PC-9 (cell line): ENCODE measurements around the gene SIGLEC12. TPM values are rescaled to one million over a fixed set of nuclear protein-coding genes. Genes with fewer than 3 reads are reported as not detected.
"Not testable (repeated sequence)": the region's sequence is repeated elsewhere in the genome, so short reads cannot be mapped to it uniquely, and the experiment has no call there.

Source experiments
- BruUV-seq: library from RNA; stranded (reverse); fragments of 400-500 nt; replicated peaks from 2 replicates; lab custom pipeline; 2021; lab: Mats Ljungman, UMichigan
- CTCF ChIA-PET: fragments of 300-600 bp; sonication (Branson Sonifier 250); formaldehyde crosslinking; loops from one replicate; lab custom pipeline; 2022; ENCODE audit warnings: antibody characterized with exemption; lab: Charles Lee
- POLR2A ChIA-PET: fragments of 300-600 bp; sonication (Branson Sonifier 250); formaldehyde crosslinking; loops from one replicate; lab custom pipeline; 2022; ENCODE audit warnings: antibody characterized with exemption; ENCODE audit not compliant: unreplicated experiment; lab: Charles Lee
- DNase-seq, 2 experiments: peaks; one replicate each; pipeline versions ENCODE4 v3.0.0 to v3.0.0-alpha.2; 2015 to 2022; ENCODE audit warnings: mixed read lengths in 1 of 2
- H2AFZ ChIP-seq: fragments of 200-600 bp; sonication (generic); 2 replicates; pipeline ENCODE4 v1.8.1; 2017; ENCODE audit warnings: antibody characterized with exemption
- H3F3A ChIP-seq: fragments of 200-600 bp; sonication (generic); 2 replicates; pipeline ENCODE4 v1.8.1; 2017; ENCODE audit warnings: antibody characterized with exemption, mild to moderate bottlenecking, low read depth; ENCODE audit not compliant: insufficient read depth
- H3K27ac ChIP-seq: fragments of 200-600 bp; sonication (generic); 2 replicates; pipeline ENCODE4 v1.6.1; 2016; ENCODE audit warnings: mixed run types
- H3K27me3 ChIP-seq: fragments of 200-600 bp; sonication (generic); 2 replicates; pipeline ENCODE4 v1.6.1; 2016; ENCODE audit warnings: low read depth, mixed run types; ENCODE audit not compliant: insufficient read depth
- H3K36me3 ChIP-seq: fragments of 200-600 bp; sonication (generic); 2 replicates; pipeline ENCODE4 v1.6.1; 2016; ENCODE audit warnings: low read depth, mixed run types
- H3K4me1 ChIP-seq: fragments of 200-600 bp; sonication (generic); replicated peaks from 2 replicates; pipeline ENCODE4 v1.6.1; 2016; ENCODE audit warnings: mixed run types; ENCODE audit not compliant: insufficient read depth
- H3K4me2 ChIP-seq: fragments of 200-600 bp; sonication (generic); 2 replicates; pipeline ENCODE4 v1.6.1; 2017; ENCODE audit warnings: mixed run types
- H3K4me3 ChIP-seq: fragments of 200-600 bp; sonication (generic); 2 replicates; pipeline ENCODE4 v1.6.1; 2016; ENCODE audit warnings: mixed run types
- H3K79me2 ChIP-seq: fragments of 200-600 bp; sonication (generic); 2 replicates; pipeline ENCODE4 v1.6.1; 2017; ENCODE audit warnings: low read depth, mixed run types
- H3K9me2 ChIP-seq: fragments of 200-600 bp; sonication (generic); 2 replicates; pipeline ENCODE4 v1.8.1; 2017; ENCODE audit warnings: mild to moderate bottlenecking; ENCODE audit not compliant: insufficient read depth
- H3K9me3 ChIP-seq: fragments of 200-600 bp; sonication (generic); 2 replicates; pipeline ENCODE4 v1.8.1; 2016; ENCODE audit warnings: low read depth; ENCODE audit not compliant: insufficient read depth
- H4K20me1 ChIP-seq: fragments of 200-600 bp; sonication (generic); 2 replicates; pipeline ENCODE4 v1.8.1; 2017; ENCODE audit not compliant: insufficient read depth
- EZH2 ChIP-seq: fragments of 200-600 bp; sonication (generic); IDR thresholded peaks from 2 replicates; pipeline ENCODE4 v1.8.0; 2017; ENCODE audit warnings: antibody characterized with exemption, low read depth
- intact Hi-C: fragments of 100-400 bp; cut with micrococcal nuclease; formaldehyde crosslinking; loops from one replicate; pipeline ENCODE4 v1.10.0; 2022; ENCODE audit not compliant: unreplicated experiment
- total RNA-seq: library from RNA; stranded (reverse); gene quantifications from 2 replicates; pipeline ENCODE4 v1.2.3, GENCODE V29; 2021
- TF ChIP-seq, protein P1 (sequence below): fragments of 200-600 bp; sonication (generic); conservative IDR thresholded peaks from 2 replicates; pipeline ENCODE4 v1.6.1; 2017; ENCODE audit warnings: mixed run types, antibody characterized with exemption, mild to moderate bottlenecking, moderate library complexity

SIGLEC12 gene
- total RNA-seq, 1 experiment from 2014 or later = not detected

DNA sequence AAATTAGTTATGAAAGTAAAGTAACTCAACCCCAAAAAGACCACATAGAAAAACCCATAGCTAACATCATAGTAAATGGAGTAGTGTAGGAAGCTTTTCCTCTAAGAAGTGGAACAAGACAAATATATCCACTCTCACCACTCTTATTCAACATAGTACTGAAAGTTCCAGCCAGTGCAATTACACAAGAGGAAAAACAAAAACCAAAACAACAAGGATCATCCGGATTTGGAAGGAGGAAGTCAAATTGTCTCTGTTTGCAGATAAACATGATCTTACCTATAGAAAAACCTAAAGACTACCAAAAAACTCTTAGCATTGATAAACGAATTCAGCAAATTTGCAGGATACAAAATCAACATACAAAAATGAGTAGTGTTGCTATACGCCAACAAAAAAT lies 34.9 kb downstream of the SIGLEC12 start:
- POLR2A ChIA-PET = no interaction called here

DNA sequence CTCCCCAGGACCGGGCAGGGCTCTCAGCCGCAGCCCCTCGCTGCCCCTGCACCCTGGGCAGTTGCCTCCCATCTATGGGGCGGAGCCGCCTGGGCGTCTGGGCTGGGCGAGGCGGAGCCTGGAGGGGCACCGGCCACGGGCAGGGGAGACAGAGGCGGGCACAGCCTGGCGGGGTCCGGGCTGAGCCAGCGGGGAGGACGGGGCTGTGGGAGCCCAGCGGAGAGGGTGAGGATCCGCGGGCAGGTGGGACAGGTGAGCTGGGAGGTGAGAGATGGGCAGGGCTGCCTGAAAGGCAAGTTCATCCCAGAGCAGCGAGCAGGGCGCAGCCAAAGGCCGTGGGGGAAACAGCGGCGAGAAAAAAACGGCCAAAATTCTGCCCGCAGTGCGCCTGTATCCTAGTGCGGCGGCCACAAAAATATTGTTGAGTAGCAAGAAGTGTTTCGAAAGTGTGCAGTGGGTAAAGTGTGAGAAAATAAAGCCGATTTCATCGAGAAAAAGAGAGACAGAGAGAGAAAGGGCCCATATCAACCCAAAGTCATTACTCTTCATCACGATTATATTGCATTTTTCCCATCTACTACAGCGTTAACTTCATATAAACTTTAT lies 37.5 kb downstream of the SIGLEC12 start:
- H3F3A ChIP-seq, H3K9me2 ChIP-seq, H3K79me2 ChIP-seq, H3K4me1 ChIP-seq, BruUV-seq, H3K4me3 ChIP-seq, H3K36me3 ChIP-seq, H2AFZ ChIP-seq, intact Hi-C loops, H3K9me3 ChIP-seq, CTCF ChIA-PET, H3K27ac ChIP-seq, H4K20me1 ChIP-seq, DNase-seq, H3K4me2 ChIP-seq: not testable (repeated sequence)
- peaks cover 71% of the 10 kb centered on the region for H3K27me3 ChIP-seq
- POLR2A ChIA-PET = interaction anchor here (0.6 kb wide), 1 partner anchor 46 kb away, joined by 5 read pairs; no protein-coding TSS in a partner anchor

More for the DNA sequence above, 34.9 kb downstream of the SIGLEC12 start:
- Histone ChIP-seq H3K27ac (no peak overlapping the region), H3K4me1 (no peaks in the 10 kb centered on the region), H3K79me2 (no peaks in the 10 kb centered on the region), H3K4me3 (no peak overlapping the region), H3F3A (no peaks in the 10 kb centered on the region), H4K20me1 (no peaks in the 10 kb centered on the region), H3K9me3 (no peaks in the 10 kb centered on the region), H3K9me2 (no peaks in the 10 kb centered on the region), H3K36me3 (no peaks in the 10 kb centered on the region), H2AFZ (no peak overlapping the region), H3K4me2 (no peak overlapping the region), H3K27me3 (peaks cover 45% of the 10 kb centered on the region)
- intact Hi-C loops = no loop called here
- CTCF ChIA-PET = no interaction called here
- TF ChIP-seq, protein P1, sequence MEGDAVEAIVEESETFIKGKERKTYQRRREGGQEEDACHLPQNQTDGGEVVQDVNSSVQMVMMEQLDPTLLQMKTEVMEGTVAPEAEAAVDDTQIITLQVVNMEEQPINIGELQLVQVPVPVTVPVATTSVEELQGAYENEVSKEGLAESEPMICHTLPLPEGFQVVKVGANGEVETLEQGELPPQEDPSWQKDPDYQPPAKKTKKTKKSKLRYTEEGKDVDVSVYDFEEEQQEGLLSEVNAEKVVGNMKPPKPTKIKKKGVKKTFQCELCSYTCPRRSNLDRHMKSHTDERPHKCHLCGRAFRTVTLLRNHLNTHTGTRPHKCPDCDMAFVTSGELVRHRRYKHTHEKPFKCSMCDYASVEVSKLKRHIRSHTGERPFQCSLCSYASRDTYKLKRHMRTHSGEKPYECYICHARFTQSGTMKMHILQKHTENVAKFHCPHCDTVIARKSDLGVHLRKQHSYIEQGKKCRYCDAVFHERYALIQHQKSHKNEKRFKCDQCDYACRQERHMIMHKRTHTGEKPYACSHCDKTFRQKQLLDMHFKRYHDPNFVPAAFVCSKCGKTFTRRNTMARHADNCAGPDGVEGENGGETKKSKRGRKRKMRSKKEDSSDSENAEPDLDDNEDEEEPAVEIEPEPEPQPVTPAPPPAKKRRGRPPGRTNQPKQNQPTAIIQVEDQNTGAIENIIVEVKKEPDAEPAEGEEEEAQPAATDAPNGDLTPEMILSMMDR = no peak
- TF ChIP-seq EZH2 = no peak
- BruUV-seq = no TSS peak
- no peak for DNase-seq

- no peak overlapping the region for H3K4me2 ChIP-seq
- H3K27ac ChIP-seq = no peak overlapping the region
- no peaks in the 10 kb centered on the region for H3K9me2 ChIP-seq
- DNase-seq = no peak
- peaks cover 85% of the 10 kb centered on the region for H3K27me3 ChIP-seq
- no peaks in the 10 kb centered on the region for H3K9me3 ChIP-seq
- H4K20me1 ChIP-seq = no peaks in the 10 kb centered on the region
- no peak overlapping the region for H3K4me3 ChIP-seq
- H3K79me2 ChIP-seq = no peaks in the 10 kb centered on the region
- intact Hi-C loops = no loop called here
- CTCF ChIA-PET = no interaction called here
- H3F3A ChIP-seq = no peaks in the 10 kb centered on the region
- BruUV-seq = no TSS peak
- no peaks in the 10 kb centered on the region for H3K36me3 ChIP-seq
- POLR2A ChIA-PET = no interaction called here
- no peak overlapping the region for H2AFZ ChIP-seq
- no peak for TF ChIP-seq EZH2
- TF ChIP-seq, protein P1 = no peak
- no peaks in the 10 kb centered on the region for H3K4me1 ChIP-seq
Observed at GRCh38 chr19:51462681-51463080, 38.9 kb downstream of the SIGLEC12 start.

DNA sequence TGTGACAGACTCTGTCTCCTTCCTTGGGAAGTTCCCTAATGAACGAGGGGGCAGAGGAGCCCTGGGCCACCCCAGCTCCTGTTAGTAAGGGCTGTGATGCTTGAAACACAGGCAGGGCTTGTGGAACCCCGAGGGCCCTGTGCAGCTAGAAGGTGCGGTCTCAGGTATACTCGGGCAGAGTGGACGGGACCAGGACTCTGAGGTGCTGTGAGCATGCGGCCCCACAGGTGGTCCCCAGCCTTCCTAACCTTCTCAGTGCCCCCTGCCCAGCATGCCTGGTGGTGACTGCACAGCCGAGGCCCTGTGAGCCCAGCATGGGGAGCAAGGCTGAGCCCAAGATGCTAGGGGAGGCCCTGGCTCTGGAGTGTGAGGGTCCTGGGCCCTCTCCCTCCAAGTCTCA lies 39.3 kb downstream of the SIGLEC12 start:
- no peaks in the 10 kb centered on the region for H3K4me1 ChIP-seq
- H3K79me2 ChIP-seq = no peaks in the 10 kb centered on the region
- H3K4me3 ChIP-seq = no peak overlapping the region
- H4K20me1 ChIP-seq = no peaks in the 10 kb centered on the region
- H3K4me2 ChIP-seq = no peak overlapping the region
- no peak overlapping the region for H2AFZ ChIP-seq
- CTCF ChIA-PET = no interaction called here
- no peaks in the 10 kb centered on the region for H3F3A ChIP-seq
- intact Hi-C loops = no loop called here
- no peak overlapping the region for H3K27ac ChIP-seq
- DNase-seq = no peak
- no peak for TF ChIP-seq EZH2
- TF ChIP-seq, protein P1 = no peak
- BruUV-seq = no TSS peak
- no peaks in the 10 kb centered on the region for H3K9me3 ChIP-seq
- POLR2A ChIA-PET = no interaction called here
- H3K27me3 ChIP-seq = peaks cover 86% of the 10 kb centered on the region
- no peaks in the 10 kb centered on the region for H3K36me3 ChIP-seq
- no peaks in the 10 kb centered on the region for H3K9me2 ChIP-seq
